Muscle layer of colon (tissue), 2 donors: ENCODE data around the gene MYL5.
A peak's percentile ranks its signal among the peaks of the same experiment; 100 is the strongest.

Experiments used
- H3K27ac ChIP-seq: one replicate; pipeline ENCODE4 v1.7.0; 2013; ENCODE audit warnings: low read depth, mild to moderate bottlenecking, low read length, moderate library complexity
- H3K27me3 ChIP-seq, 2 donors: one replicate each; pipeline ENCODE4 v1.7.0; 2013; ENCODE audit warnings: low read length in 2 of 2, mild to moderate bottlenecking in 2 of 2; ENCODE audit not compliant: insufficient read depth in 2 of 2, control insufficient read depth in 1 of 2
- H3K36me3 ChIP-seq: one replicate; pipeline ENCODE4 v1.7.0; 2013; ENCODE audit warnings: mild to moderate bottlenecking, low read length; ENCODE audit not compliant: insufficient read depth
- H3K4me1 ChIP-seq: one replicate; pipeline ENCODE4 v1.7.0; 2013; ENCODE audit warnings: mild to moderate bottlenecking, low read length; ENCODE audit not compliant: insufficient read depth
- H3K4me3 ChIP-seq, 2 donors: one replicate each; pipeline ENCODE4 v1.7.0; 2013; ENCODE audit warnings: low read length in 2 of 2, low read depth in 1 of 2, mild to moderate bottlenecking in 1 of 2, moderate library complexity in 1 of 2
- H3K9ac ChIP-seq: one replicate; pipeline ENCODE4 v1.7.0; 2013; ENCODE audit warnings: low read length
- H3K9me3 ChIP-seq: one replicate; pipeline ENCODE4 v1.7.0; 2013; ENCODE audit warnings: mild to moderate bottlenecking, low read length
- donor health status: abdominal sarcoma.
- donor health status: Adenocarcinoma of cecum.

The MYL5 gene

GRCh38 chr4:679629-680028 is 5.3 kb downstream of the MYL5 start:
- H3K4me1 ChIP-seq = peaks cover 16% of the 10 kb centered on the region
- H3K27me3 ChIP-seq = peaks cover 10 to 48% of the 10 kb centered on the region in 2 donors
- H3K9me3 ChIP-seq = no peaks in the 10 kb centered on the region
- H3K4me3 ChIP-seq = no peak overlapping the region
- H3K27ac ChIP-seq = no peak overlapping the region
- H3K9ac ChIP-seq = no peak overlapping the region
- no peaks in the 10 kb centered on the region for H3K36me3 ChIP-seq

- H3K9me3 ChIP-seq = no peaks in the 10 kb centered on the region
- no peaks in the 10 kb centered on the region for H3K36me3 ChIP-seq
- H3K4me3 ChIP-seq = no peak overlapping the region
- no peak overlapping the region for H3K9ac ChIP-seq
- H3K27me3 ChIP-seq = peaks cover 10 to 48% of the 10 kb centered on the region in 2 donors
- H3K27ac ChIP-seq = no peak overlapping the region
- H3K4me1 ChIP-seq = peaks cover 14% of the 10 kb centered on the region
Measured at GRCh38 chr4:680091-680490, 5.7 kb downstream of the MYL5 start.

GRCh38 chr4:680551-680927 is 6.2 kb downstream of the MYL5 start:
- Histone ChIP-seq H3K4me1 (peaks cover 10% of the 10 kb centered on the region), H3K27me3 (peaks cover 10 to 48% of the 10 kb centered on the region in 2 donors), H3K4me3 (peak overlapping the region; percentile 32), H3K9ac (no peak overlapping the region), H3K36me3 (no peaks in the 10 kb centered on the region), H3K9me3 (no peaks in the 10 kb centered on the region), H3K27ac (no peak overlapping the region)

GRCh38 chr4:680928-681645 is 6.7 kb downstream of the MYL5 start:
- no peak overlapping the region for H3K9ac ChIP-seq
- peaks cover 6% of the 10 kb centered on the region for H3K4me1 ChIP-seq
- H3K27ac ChIP-seq = no peak overlapping the region

GRCh38 chr4:681736-682451 is 7.6 kb downstream of the MYL5 start:
- Histone ChIP-seq H3K36me3 (no peaks in the 10 kb centered on the region), H3K27ac (no peak overlapping the region), H3K27me3 (peaks cover 10 to 48% of the 10 kb centered on the region in 2 donors), H3K9ac (no peak overlapping the region), H3K4me3 (no peak overlapping the region), H3K9me3 (no peaks in the 10 kb centered on the region), H3K4me1 (peaks cover 6% of the 10 kb centered on the region)

More at GRCh38 chr4:680928-681645, 6.7 kb downstream of the MYL5 start:
- Histone ChIP-seq H3K4me3 (peak overlapping the region; percentile 32), H3K9me3 (no peaks in the 10 kb centered on the region), H3K36me3 (no peaks in the 10 kb centered on the region), H3K27me3 (peaks cover 10 to 48% of the 10 kb centered on the region in 2 donors)

GRCh38 chr4:682490-683172 is 8.3 kb downstream of the MYL5 start:
- no peaks in the 10 kb centered on the region for H3K9me3 ChIP-seq
- no peak overlapping the region for H3K9ac ChIP-seq
- H3K4me1 ChIP-seq = peaks cover 6% of the 10 kb centered on the region
- peaks cover 10 to 48% of the 10 kb centered on the region in 2 donors for H3K27me3 ChIP-seq
- H3K4me3 ChIP-seq = no peak overlapping the region
- H3K36me3 ChIP-seq = no peaks in the 10 kb centered on the region
- H3K27ac ChIP-seq = no peak overlapping the region

- H3K9ac ChIP-seq = no peak overlapping the region
- H3K4me3 ChIP-seq = no peak overlapping the region
- H3K9me3 ChIP-seq = no peaks in the 10 kb centered on the region
- H3K27me3 ChIP-seq = peaks cover 10 to 53% of the 10 kb centered on the region in 2 donors
- H3K36me3 ChIP-seq = no peaks in the 10 kb centered on the region
- H3K27ac ChIP-seq = no peak overlapping the region
- H3K4me1 ChIP-seq = peaks cover 13% of the 10 kb centered on the region
Measured at GRCh38 chr4:683247-683897, 9.0 kb downstream of the MYL5 start.

- peaks cover 7 to 53% of the 10 kb centered on the region in 2 donors for H3K27me3 ChIP-seq
- no peak overlapping the region for H3K4me3 ChIP-seq
- no peaks in the 10 kb centered on the region for H3K9me3 ChIP-seq
- no peak overlapping the region for H3K27ac ChIP-seq
- H3K36me3 ChIP-seq = no peaks in the 10 kb centered on the region
- H3K9ac ChIP-seq = no peak overlapping the region
- H3K4me1 ChIP-seq = peaks cover 13% of the 10 kb centered on the region
Measured at GRCh38 chr4:683982-684622, 9.8 kb downstream of the MYL5 start.

- Histone ChIP-seq H3K27ac (no peak overlapping the region), H3K4me3 (no peak overlapping the region), H3K9me3 (no peaks in the 10 kb centered on the region), H3K9ac (no peak overlapping the region), H3K4me1 (peaks cover 17% of the 10 kb centered on the region), H3K36me3 (no peaks in the 10 kb centered on the region), H3K27me3 (peaks cover 3 to 52% of the 10 kb centered on the region in 2 donors)
Measured at GRCh38 chr4:684623-685327, 10.4 kb downstream of the MYL5 start.

- Histone ChIP-seq H3K27me3 (peaks cover 0 to 42% of the 10 kb centered on the region in 2 donors), H3K4me1 (peaks cover 13% of the 10 kb centered on the region), H3K36me3 (no peaks in the 10 kb centered on the region)
Measured at GRCh38 chr4:685679-686412, 11.5 kb downstream of the MYL5 start.

More at GRCh38 chr4:685679-686412, 11.5 kb downstream of the MYL5 start:
- H3K27ac ChIP-seq = no peak overlapping the region
- no peaks in the 10 kb centered on the region for H3K9me3 ChIP-seq
- no peak overlapping the region for H3K4me3 ChIP-seq
- no peak overlapping the region for H3K9ac ChIP-seq
